ENCODE measurements around the gene ITLN2. TPM values are rescaled to one million over a fixed set of nuclear protein-coding genes. Genes with fewer than 3 reads are reported as not detected.
"Not testable (repeated sequence)": the region's sequence is repeated elsewhere in the genome, so short reads cannot be mapped to it uniquely, and the experiment has no call there.

The ITLN2 gene
- polyA plus RNA-seq, 2 of the 4 experiments (the other 2 are of a cell fraction), result 0.22 to 0.30 TPM

- CTCF ChIA-PET, result no interaction called here
- Histone ChIP-seq H3K27ac (no peak overlapping the region), H3K4me2 (no peak overlapping the region), H3K9me3 (0 out of 3 replicates have a peak, but pooled peaks cover 3% of the 10 kb centered on the region), H3K4me3 (no peak overlapping the region), H3K4me1 (no peaks in the 10 kb centered on the region)
- 6% methylated on average over 2 of the region's 2 CpGs for WGBS (ENCODE audit: missing lambda C conversion rate)
- DNase-seq (ENCODE audit: low read depth in 1 of 2, low spot score in 1 of 2) (no peak), ATAC-seq (peak in 1 of 2 experiments; percentile 43; a peak in 2 of 6 replicates), FAIRE-seq (no peak)
- no peak for TF ChIP-seq PBX3 (IDR thresholded peaks at IDR 0.05)
- no peak for TF ChIP-seq HOXA7 (CRISPR knock-in tag; IDR thresholded peaks at IDR 0.05)
- TF ChIP-seq RAD21 (conservative IDR thresholded peaks at IDR 0.05 in 1 of 2, IDR thresholded peaks at IDR 0.05 in 1 of 2), result no peak
- no peak for TF ChIP-seq BCL3 (IDR thresholded peaks at IDR 0.05)
- no peak for TF ChIP-seq CTCF (IDR thresholded peaks at IDR 0.05)
- TF ChIP-seq MYC (IDR thresholded peaks at IDR 0.05; ENCODE audit: borderline replicate concordance, low read length), result no peak
- TF ChIP-seq ZSCAN20 (CRISPR knock-in tag; IDR thresholded peaks at IDR 0.05), result no peak
- TF ChIP-seq HOXB13 (CRISPR knock-in tag; IDR thresholded peaks at IDR 0.05; ENCODE audit: low read depth), result no peak
- TF ChIP-seq SMC3 (IDR thresholded peaks at IDR 0.05), result no peak
- no peak for TF ChIP-seq HDAC2 (IDR thresholded peaks at IDR 0.05)
- TF ChIP-seq CHD2 (IDR thresholded peaks at IDR 0.05; ENCODE audit: low read length, partially characterized antibody), result no peak
- no peak for TF ChIP-seq EP300 (IDR thresholded peaks at IDR 0.05)
- no peak for TF ChIP-seq NR3C1 (IDR thresholded peaks at IDR 0.05)
- TF ChIP-seq MAFK (IDR thresholded peaks at IDR 0.05; ENCODE audit: partially characterized antibody), result no peak
- POLR2A ChIA-PET, result no interaction called here
Observed at GRCh38 chr1:160901768-160902167, 52.8 kb downstream of the ITLN2 start.

- ATAC-seq; H3K4me3 ChIP-seq; H3K9me3 ChIP-seq; POLR2A ChIA-PET; DNase-seq (ENCODE audit: low read depth in 1 of 2, low spot score in 1 of 2); H3K4me2 ChIP-seq; H3K4me1 ChIP-seq; H3K27ac ChIP-seq; FAIRE-seq: not testable (repeated sequence)
- CTCF ChIA-PET, result interaction anchor here (0.6 kb wide), 1 partner anchor 9 kb away, joined by 4 read pairs; no protein-coding TSS in a partner anchor
- WGBS (ENCODE audit: missing lambda C conversion rate), result 20% methylated on average over 3 of the region's 3 CpGs
Observed at GRCh38 chr1:160900683-160901082, 53.9 kb downstream of the ITLN2 start.

Other genes starting within 250 kb of the ITLN2 start
- gene CD48, start 243.0 kb downstream of the ITLN2 start, polyA plus RNA-seq (2011; rRNA removed), result not detected in 2 replicates
- not detected in 3 replicates for gene CD48, start 243.0 kb downstream of the ITLN2 start, polyA plus RNA-seq (2017; fragmentation: RNase III; extraction: RNeasy Plus Mini Kit Qiagen cat#74134 plus additional on column Dnase treatment)
- 0.57 and 0.73 TPM in 2 replicates for gene SLAMF7, start 215.6 kb downstream of the ITLN2 start, polyA plus RNA-seq (2011; rRNA removed)
- 1.8 to 2.2 TPM (median 2.0 TPM) in 3 replicates for gene SLAMF7, start 215.6 kb downstream of the ITLN2 start, polyA plus RNA-seq (2017; fragmentation: RNase III; extraction: RNeasy Plus Mini Kit Qiagen cat#74134 plus additional on column Dnase treatment)
- gene LY9, start 158.6 kb downstream of the ITLN2 start, polyA plus RNA-seq (2011; rRNA removed), result 0.19 and 0.20 TPM in 2 replicates
- 0.03 to 0.15 TPM (median 0.05 TPM) in 3 replicates for gene LY9, start 158.6 kb downstream of the ITLN2 start, polyA plus RNA-seq (2017; fragmentation: RNase III; extraction: RNeasy Plus Mini Kit Qiagen cat#74134 plus additional on column Dnase treatment)
- 0.03 and 0.08 TPM in 2 replicates for gene CD244, start 91.9 kb downstream of the ITLN2 start, polyA plus RNA-seq (2011; rRNA removed)
- not detected in 3 replicates for gene CD244, start 91.9 kb downstream of the ITLN2 start, polyA plus RNA-seq (2017; fragmentation: RNase III; extraction: RNeasy Plus Mini Kit Qiagen cat#74134 plus additional on column Dnase treatment)
- not detected in 2 replicates for gene ITLN1, start 69.6 kb downstream of the ITLN2 start, polyA plus RNA-seq (2011; rRNA removed)
- gene ITLN1, start 69.6 kb downstream of the ITLN2 start, polyA plus RNA-seq (2017; fragmentation: RNase III; extraction: RNeasy Plus Mini Kit Qiagen cat#74134 plus additional on column Dnase treatment), result not detected in 3 replicates
- gene F11R, start 66.3 kb upstream of the ITLN2 start, polyA plus RNA-seq (2011; rRNA removed), result 62.0 and 71.0 TPM in 2 replicates
- 28.3 to 30.3 TPM (median 29.7 TPM) in 3 replicates for gene F11R, start 66.3 kb upstream of the ITLN2 start, polyA plus RNA-seq (2017; fragmentation: RNase III; extraction: RNeasy Plus Mini Kit Qiagen cat#74134 plus additional on column Dnase treatment)
- gene TSTD1, start 84.2 kb upstream of the ITLN2 start, polyA plus RNA-seq (2011; rRNA removed), result not detected in 2 replicates
- gene TSTD1, start 84.2 kb upstream of the ITLN2 start, polyA plus RNA-seq (2017; fragmentation: RNase III; extraction: RNeasy Plus Mini Kit Qiagen cat#74134 plus additional on column Dnase treatment), result 0.17 to 0.21 TPM (median 0.20 TPM) in 3 replicates
- 35.5 and 43.5 TPM in 2 replicates for gene USF1, start 91.2 kb upstream of the ITLN2 start, polyA plus RNA-seq (2011; rRNA removed)
- 49.2 to 60.5 TPM (median 57.4 TPM) in 3 replicates for gene USF1, start 91.2 kb upstream of the ITLN2 start, polyA plus RNA-seq (2017; fragmentation: RNase III; extraction: RNeasy Plus Mini Kit Qiagen cat#74134 plus additional on column Dnase treatment)
- 0.06 and 0.08 TPM in 2 replicates for gene ARHGAP30, start 115.1 kb upstream of the ITLN2 start, polyA plus RNA-seq (2011; rRNA removed)
- 0.09 to 0.13 TPM (median 0.13 TPM) in 3 replicates for gene ARHGAP30, start 115.1 kb upstream of the ITLN2 start, polyA plus RNA-seq (2017; fragmentation: RNase III; extraction: RNeasy Plus Mini Kit Qiagen cat#74134 plus additional on column Dnase treatment)
- gene NECTIN4, start 134.7 kb upstream of the ITLN2 start, polyA plus RNA-seq (2011; rRNA removed), result 3.1 and 4.3 TPM in 2 replicates
- gene NECTIN4, start 134.7 kb upstream of the ITLN2 start, polyA plus RNA-seq (2017; fragmentation: RNase III; extraction: RNeasy Plus Mini Kit Qiagen cat#74134 plus additional on column Dnase treatment), result 1.3 to 1.8 TPM (median 1.5 TPM) in 3 replicates
- 3.6 and 4.6 TPM in 2 replicates for gene KLHDC9, start 143.6 kb upstream of the ITLN2 start, polyA plus RNA-seq (2011; rRNA removed)
- gene KLHDC9, start 143.6 kb upstream of the ITLN2 start, polyA plus RNA-seq (2017; fragmentation: RNase III; extraction: RNeasy Plus Mini Kit Qiagen cat#74134 plus additional on column Dnase treatment), result 0.93 to 2.0 TPM (median 1.2 TPM) in 3 replicates
- gene PFDN2, start 163.2 kb upstream of the ITLN2 start, polyA plus RNA-seq (2011; rRNA removed), result 106 and 187 TPM in 2 replicates
- gene PFDN2, start 163.2 kb upstream of the ITLN2 start, polyA plus RNA-seq (2017; fragmentation: RNase III; extraction: RNeasy Plus Mini Kit Qiagen cat#74134 plus additional on column Dnase treatment), result 179 to 203 TPM (median 187 TPM) in 3 replicates
- 29.9 and 38.6 TPM in 2 replicates for gene NIT1, start 163.3 kb upstream of the ITLN2 start, polyA plus RNA-seq (2011; rRNA removed)
- gene NIT1, start 163.3 kb upstream of the ITLN2 start, polyA plus RNA-seq (2017; fragmentation: RNase III; extraction: RNeasy Plus Mini Kit Qiagen cat#74134 plus additional on column Dnase treatment), result 44.5 to 49.4 TPM (median 45.8 TPM) in 3 replicates
- 35.9 and 38.4 TPM in 2 replicates for gene DEDD, start 177.9 kb upstream of the ITLN2 start, polyA plus RNA-seq (2011; rRNA removed)
- gene DEDD, start 177.9 kb upstream of the ITLN2 start, polyA plus RNA-seq (2017; fragmentation: RNase III; extraction: RNeasy Plus Mini Kit Qiagen cat#74134 plus additional on column Dnase treatment), result 20.5 to 25.9 TPM (median 25.3 TPM) in 3 replicates
- gene UFC1, start 199.2 kb upstream of the ITLN2 start, polyA plus RNA-seq (2011; rRNA removed), result 110 and 115 TPM in 2 replicates
- gene UFC1, start 199.2 kb upstream of the ITLN2 start, polyA plus RNA-seq (2017; fragmentation: RNase III; extraction: RNeasy Plus Mini Kit Qiagen cat#74134 plus additional on column Dnase treatment), result 149 to 153 TPM (median 150 TPM) in 3 replicates
- gene USP21, start 204.7 kb upstream of the ITLN2 start, polyA plus RNA-seq (2011; rRNA removed), result 22.6 and 26.3 TPM in 2 replicates
- gene USP21, start 204.7 kb upstream of the ITLN2 start, polyA plus RNA-seq (2017; fragmentation: RNase III; extraction: RNeasy Plus Mini Kit Qiagen cat#74134 plus additional on column Dnase treatment), result 21.8 to 23.8 TPM (median 23.6 TPM) in 3 replicates
- 13.8 and 16.4 TPM in 2 replicates for gene PPOX, start 211.6 kb upstream of the ITLN2 start, polyA plus RNA-seq (2011; rRNA removed)
- gene PPOX, start 211.6 kb upstream of the ITLN2 start, polyA plus RNA-seq (2017; fragmentation: RNase III; extraction: RNeasy Plus Mini Kit Qiagen cat#74134 plus additional on column Dnase treatment), result 13.5 to 16.1 TPM (median 14.1 TPM) in 3 replicates
- 25.3 and 31.4 TPM in 2 replicates for gene B4GALT3, start 222.7 kb upstream of the ITLN2 start, polyA plus RNA-seq (2011; rRNA removed)
- 23.3 to 26.7 TPM (median 25.5 TPM) in 3 replicates for gene B4GALT3, start 222.7 kb upstream of the ITLN2 start, polyA plus RNA-seq (2017; fragmentation: RNase III; extraction: RNeasy Plus Mini Kit Qiagen cat#74134 plus additional on column Dnase treatment)
- gene ADAMTS4, start 244.2 kb upstream of the ITLN2 start, polyA plus RNA-seq (2011; rRNA removed), result not detected in 2 replicates
- 0.01 TPM in 1 of 3 replicates, not detected in the others for gene ADAMTS4, start 244.2 kb upstream of the ITLN2 start, polyA plus RNA-seq (2017; fragmentation: RNase III; extraction: RNeasy Plus Mini Kit Qiagen cat#74134 plus additional on column Dnase treatment)
- 125 and 144 TPM in 2 replicates for gene NDUFS2, start 247.6 kb upstream of the ITLN2 start, polyA plus RNA-seq (2011; rRNA removed)
- gene NDUFS2, start 247.6 kb upstream of the ITLN2 start, polyA plus RNA-seq (2017; fragmentation: RNase III; extraction: RNeasy Plus Mini Kit Qiagen cat#74134 plus additional on column Dnase treatment), result 142 to 145 TPM (median 142 TPM) in 3 replicates